ENCODE results near the gene ATXN7L1.

DNA sequence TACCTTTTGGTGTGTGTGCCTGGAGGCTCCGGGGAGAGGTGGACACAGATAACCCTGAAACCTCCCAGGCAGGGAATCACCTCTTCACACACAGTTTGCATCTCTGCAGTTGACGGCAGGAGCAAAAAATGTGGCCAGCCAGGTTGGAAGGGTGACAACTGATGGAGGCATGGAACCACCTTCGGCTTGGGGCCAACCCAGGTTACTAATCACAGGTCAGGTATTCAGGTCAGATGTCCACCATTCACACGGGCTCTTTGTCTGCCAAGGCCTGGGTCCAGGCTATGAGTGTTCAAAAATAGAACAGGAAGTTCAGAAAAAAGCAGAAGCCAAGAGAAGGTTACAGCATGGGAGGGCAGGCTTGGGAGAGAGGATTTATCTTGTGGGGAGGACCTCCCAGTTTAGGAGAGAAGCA, 157.9 kb downstream of the ATXN7L1 start:
- no peak for TF ChIP-seq POLR2A (IDR thresholded peaks at IDR 0.05; ENCODE audit: low read depth)
- TF ChIP-seq, protein P1, sequence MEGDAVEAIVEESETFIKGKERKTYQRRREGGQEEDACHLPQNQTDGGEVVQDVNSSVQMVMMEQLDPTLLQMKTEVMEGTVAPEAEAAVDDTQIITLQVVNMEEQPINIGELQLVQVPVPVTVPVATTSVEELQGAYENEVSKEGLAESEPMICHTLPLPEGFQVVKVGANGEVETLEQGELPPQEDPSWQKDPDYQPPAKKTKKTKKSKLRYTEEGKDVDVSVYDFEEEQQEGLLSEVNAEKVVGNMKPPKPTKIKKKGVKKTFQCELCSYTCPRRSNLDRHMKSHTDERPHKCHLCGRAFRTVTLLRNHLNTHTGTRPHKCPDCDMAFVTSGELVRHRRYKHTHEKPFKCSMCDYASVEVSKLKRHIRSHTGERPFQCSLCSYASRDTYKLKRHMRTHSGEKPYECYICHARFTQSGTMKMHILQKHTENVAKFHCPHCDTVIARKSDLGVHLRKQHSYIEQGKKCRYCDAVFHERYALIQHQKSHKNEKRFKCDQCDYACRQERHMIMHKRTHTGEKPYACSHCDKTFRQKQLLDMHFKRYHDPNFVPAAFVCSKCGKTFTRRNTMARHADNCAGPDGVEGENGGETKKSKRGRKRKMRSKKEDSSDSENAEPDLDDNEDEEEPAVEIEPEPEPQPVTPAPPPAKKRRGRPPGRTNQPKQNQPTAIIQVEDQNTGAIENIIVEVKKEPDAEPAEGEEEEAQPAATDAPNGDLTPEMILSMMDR (IDR thresholded peaks at IDR 0.05), result no peak

Measured in esophagus muscularis mucosa (tissue), 3 donors.